BJ (cell line): ENCODE measurements around the gene COL4A1. TPM values are rescaled to one million over a fixed set of nuclear protein-coding genes. Genes with fewer than 3 reads are reported as not detected.
A peak's percentile ranks its signal among the peaks of the same experiment; 100 is the strongest.

Source experiments
- CTCF ChIA-PET: fragments of 350-600 bp; formaldehyde crosslinking; extraction: SDS; loops from one replicate; lab custom pipeline; 2021; ENCODE audit warnings: antibody characterized with exemption, inconsistent platforms; lab: Yijun Ruan, JAX
- POLR2A ChIA-PET: fragments of 300-600 bp; sonication (Branson Sonifier 250); formaldehyde crosslinking; extraction: SDS; loops from one replicate; lab custom pipeline; 2021; ENCODE audit warnings: antibody characterized with exemption; lab: Charles Lee
- DNase-seq: peaks from one replicate; pipeline ENCODE4 v3.0.0-alpha.2; 2011; ENCODE audit warnings: low read depth
- H3K27me3 ChIP-seq: 2 replicates; pipeline ENCODE4 v1.6.0; 2011; ENCODE audit warnings: low read length; ENCODE audit not compliant: control insufficient read depth, insufficient read depth
- H3K36me3 ChIP-seq: 2 replicates; pipeline ENCODE4 v1.5.1; 2011; ENCODE audit warnings: low read length; ENCODE audit not compliant: control insufficient read depth, insufficient read depth
- H3K4me3 ChIP-seq: 2 replicates; pipeline ENCODE4 v1.5.1; 2011; ENCODE audit warnings: low read depth, mild to moderate bottlenecking, control low read depth, low read length
- polyA plus RNA-seq: library from polyadenylated mRNA; depleted of rRNA; stranded (reverse); fragments of >200 nt; gene quantifications from 2 replicates; pipeline ENCODE4 v1.2.3, GENCODE V29; 2011
- TF ChIP-seq, protein P1 (sequence below): IDR thresholded peaks from 2 replicates; pipeline ENCODE4 v1.5.1; 2011; ENCODE audit warnings: low read depth, mild to moderate bottlenecking, control low read depth, inconsistent platforms, low read length, moderate library complexity; ENCODE audit not compliant: insufficient read depth

The COL4A1 gene
- polyA plus RNA-seq, 1 experiment, result 375 TPM

DNA sequence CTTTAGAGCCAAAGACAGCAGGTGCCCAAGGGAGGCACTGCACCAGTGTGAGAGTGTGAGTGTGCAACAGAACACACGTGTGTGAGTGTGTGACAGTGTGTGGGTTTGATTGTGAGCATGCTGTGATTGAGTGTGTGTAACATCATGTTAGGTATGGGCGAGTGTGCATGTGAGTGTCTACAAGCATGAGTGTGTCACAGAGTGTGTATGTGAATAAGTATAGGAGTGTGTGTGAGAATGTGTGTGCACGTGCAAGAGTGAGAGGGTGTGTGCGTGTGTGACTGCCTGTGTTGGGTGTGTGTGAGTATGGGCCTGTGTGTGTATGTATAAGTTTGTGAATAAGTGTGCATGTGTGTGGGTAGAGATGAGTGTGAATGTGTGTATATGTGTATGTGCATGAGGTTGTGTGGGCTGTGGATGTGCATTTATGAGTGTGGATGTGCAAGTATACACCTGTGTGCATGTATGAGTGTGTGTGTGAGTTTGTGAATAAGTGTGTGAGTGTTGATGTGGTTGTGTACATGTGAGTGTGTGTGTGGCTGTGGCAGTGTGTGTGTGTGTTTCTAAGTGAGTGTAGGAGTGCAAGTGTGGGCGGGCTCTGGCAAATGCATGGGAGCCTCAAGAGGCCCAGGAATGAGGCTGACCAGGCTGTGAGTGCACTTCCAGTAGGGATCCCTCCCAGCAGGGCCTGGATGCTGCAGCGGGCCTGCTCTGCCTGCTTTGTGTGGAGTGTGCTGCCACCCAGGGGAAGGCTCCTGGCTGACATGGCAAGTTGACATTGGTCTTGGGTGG is 198.4 kb downstream of the COL4A1 start:
- CTCF ChIA-PET, result interaction anchor here (0.6 to 2.2 kb wide), 5 partner anchors 11 to 365 kb away, joined by 3 to 10 read pairs (median 4); no protein-coding TSS in a partner anchor
- POLR2A ChIA-PET, result no interaction called here

DNA sequence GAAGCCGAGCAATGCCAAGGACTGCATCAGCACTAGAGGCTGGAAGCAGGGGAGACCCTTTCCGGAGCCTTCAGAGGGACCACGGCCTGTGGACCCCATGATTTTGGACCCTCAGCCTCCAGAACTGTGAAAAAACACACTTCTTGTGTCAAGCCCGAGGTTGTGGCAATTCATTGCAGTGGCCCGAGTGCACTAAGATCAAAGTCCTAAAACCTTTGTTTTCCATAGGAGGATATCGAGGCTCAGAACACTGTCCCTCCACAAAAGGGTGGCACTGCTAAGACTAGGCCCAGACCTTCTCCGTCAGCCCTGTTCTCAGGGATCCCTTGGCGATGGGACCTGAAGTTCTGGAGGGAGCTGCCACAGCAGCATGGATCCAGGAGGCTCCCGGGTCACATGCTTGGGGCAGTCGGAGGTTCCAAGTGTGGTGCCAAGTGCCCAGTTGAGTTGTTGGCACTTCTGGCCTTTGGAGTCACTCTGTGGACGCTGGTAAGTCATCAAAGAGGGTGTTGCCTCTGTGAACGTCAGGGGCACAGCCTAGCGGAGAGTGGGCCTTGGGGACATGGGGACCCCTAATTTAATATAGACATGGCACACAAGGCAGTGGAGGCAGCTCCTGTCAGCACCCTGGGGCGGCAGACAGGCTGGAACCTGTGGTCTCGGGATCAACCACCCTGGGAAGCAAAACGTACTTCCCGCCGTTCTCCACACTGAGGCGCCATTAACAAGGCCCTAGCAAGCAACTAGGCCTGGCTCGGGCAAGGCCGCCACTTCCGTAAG is 199.2 kb downstream of the COL4A1 start:
- Histone ChIP-seq H3K27me3 (no peaks in the 10 kb centered on the region), H3K4me3 (no peak overlapping the region), H3K36me3 (no peaks in the 10 kb centered on the region)
- DNase-seq, result no peak
- TF ChIP-seq, protein P1, sequence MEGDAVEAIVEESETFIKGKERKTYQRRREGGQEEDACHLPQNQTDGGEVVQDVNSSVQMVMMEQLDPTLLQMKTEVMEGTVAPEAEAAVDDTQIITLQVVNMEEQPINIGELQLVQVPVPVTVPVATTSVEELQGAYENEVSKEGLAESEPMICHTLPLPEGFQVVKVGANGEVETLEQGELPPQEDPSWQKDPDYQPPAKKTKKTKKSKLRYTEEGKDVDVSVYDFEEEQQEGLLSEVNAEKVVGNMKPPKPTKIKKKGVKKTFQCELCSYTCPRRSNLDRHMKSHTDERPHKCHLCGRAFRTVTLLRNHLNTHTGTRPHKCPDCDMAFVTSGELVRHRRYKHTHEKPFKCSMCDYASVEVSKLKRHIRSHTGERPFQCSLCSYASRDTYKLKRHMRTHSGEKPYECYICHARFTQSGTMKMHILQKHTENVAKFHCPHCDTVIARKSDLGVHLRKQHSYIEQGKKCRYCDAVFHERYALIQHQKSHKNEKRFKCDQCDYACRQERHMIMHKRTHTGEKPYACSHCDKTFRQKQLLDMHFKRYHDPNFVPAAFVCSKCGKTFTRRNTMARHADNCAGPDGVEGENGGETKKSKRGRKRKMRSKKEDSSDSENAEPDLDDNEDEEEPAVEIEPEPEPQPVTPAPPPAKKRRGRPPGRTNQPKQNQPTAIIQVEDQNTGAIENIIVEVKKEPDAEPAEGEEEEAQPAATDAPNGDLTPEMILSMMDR, result 0 out of 2 replicates have a peak, but pooled peaks have one; percentile 15
- CTCF ChIA-PET, result interaction anchor here (0.6 to 1.8 kb wide), 5 partner anchors 202 to 364 kb away, joined by 3 to 8 read pairs (median 3); no protein-coding TSS in a partner anchor
- POLR2A ChIA-PET, result no interaction called here

More for the DNA sequence above, 198.4 kb downstream of the COL4A1 start:
- Histone ChIP-seq H3K27me3 (no peaks in the 10 kb centered on the region), H3K4me3 (no peak overlapping the region), H3K36me3 (no peaks in the 10 kb centered on the region)
- DNase-seq, result no peak
- TF ChIP-seq, protein P1, result peak; percentile 89

DNA sequence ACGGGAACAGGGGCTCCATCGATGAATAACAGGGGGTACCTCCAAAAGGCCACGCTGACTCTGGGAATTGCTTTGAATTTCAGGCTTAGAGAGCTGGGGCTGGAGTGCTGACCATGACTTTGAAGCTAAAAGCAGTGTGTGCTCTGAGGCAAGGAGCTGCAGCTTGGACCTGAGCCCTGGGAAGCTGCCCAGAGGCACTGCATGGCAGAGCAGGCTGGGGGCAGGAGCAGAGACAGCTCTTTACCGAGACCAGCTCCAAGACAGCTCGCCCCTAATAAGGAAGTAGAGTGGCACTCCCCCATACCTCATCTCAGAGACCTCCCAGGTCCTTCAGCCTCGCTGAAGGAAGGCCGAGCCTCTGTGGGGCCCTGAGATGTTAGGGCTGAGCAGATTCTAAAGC is 200.2 kb downstream of the COL4A1 start:
- CTCF ChIA-PET, result interaction anchor here (0.9 to 1.6 kb wide), 4 partner anchors 140 to 961 kb away, joined by 3 to 8 read pairs (median 4); no protein-coding TSS in a partner anchor

DNA sequence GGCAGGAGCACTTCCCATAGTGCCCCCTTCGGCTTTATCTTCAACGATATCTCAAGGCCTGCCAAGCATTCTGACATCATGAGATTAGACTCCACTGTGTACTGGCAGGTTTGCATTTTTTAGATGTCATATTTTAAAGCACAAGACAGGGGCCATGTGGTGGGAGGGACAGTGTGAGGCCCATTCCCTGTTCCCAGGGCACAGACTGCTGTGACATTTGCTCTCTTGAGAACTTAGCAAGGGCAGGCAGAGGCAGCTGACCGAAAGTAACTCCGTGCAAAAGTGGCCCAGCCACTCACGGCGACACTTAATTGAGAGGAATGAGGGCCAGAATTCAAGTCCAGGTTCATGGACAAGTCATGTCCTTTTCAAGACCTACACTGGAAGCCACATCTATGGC is 201.8 kb downstream of the COL4A1 start:
- POLR2A ChIA-PET, result no interaction called here
- Histone ChIP-seq H3K36me3 (no peaks in the 10 kb centered on the region), H3K27me3 (no peaks in the 10 kb centered on the region), H3K4me3 (no peak overlapping the region)
- CTCF ChIA-PET, result interaction anchor here (0.9 to 1.5 kb wide), 3 partner anchors 16 to 1143 kb away, joined by 3 to 4 read pairs (median 3); no protein-coding TSS in a partner anchor
- TF ChIP-seq, protein P1, result no peak
- no peak for DNase-seq

More for the DNA sequence above, 200.2 kb downstream of the COL4A1 start:
- DNase-seq, result no peak
- Histone ChIP-seq H3K4me3 (no peak overlapping the region), H3K27me3 (no peaks in the 10 kb centered on the region), H3K36me3 (no peaks in the 10 kb centered on the region)
- TF ChIP-seq, protein P1, result no peak
- POLR2A ChIA-PET, result no interaction called here
